ENCODE measurements around the gene ZFY. TPM values are rescaled to one million over a fixed set of nuclear protein-coding genes. Genes with fewer than 3 reads are reported as not detected.

The ZFY gene
- total and polyA plus RNA-seq, 2 of the 4 experiments (the other 2 are of a cell fraction), result not detected

- BruUV-seq (replicated peaks), result no TSS peak
- WGBS, 2 experiments (ENCODE audit: extremely low coverage in 2 of 2, insufficient read length in 1 of 2), result no CpG with 5 or more reads among the region's 5 CpGs
- Histone ChIP-seq H2BK120ac (ENCODE audit: low read depth, low read length) (no peak overlapping the region), H3K9me3 (ENCODE audit: control insufficient read depth, insufficient read depth, low read length) (no peaks in the 10 kb centered on the region), H3K79me1 (ENCODE audit: low read depth in 1 of 2, low read length in 2 of 2) (no peaks in the 10 kb centered on the region), H4K5ac (ENCODE audit: low read depth, low read length) (no peak overlapping the region), H2AK9ac (replicated peaks; ENCODE audit: low read depth, low read length, poor library complexity) (no peak overlapping the region), H3K9ac (ENCODE audit: low read depth, low read length) (no peak overlapping the region), H3K4me2 (ENCODE audit: low read depth, low read length) (no peak overlapping the region), H3K14ac (replicated peaks; ENCODE audit: low read depth, low read length) (no peak overlapping the region), H2BK20ac (ENCODE audit: low read depth, low read length) (no peak overlapping the region), H2BK5ac (ENCODE audit: low read depth, low read length, poor library complexity, severe bottlenecking) (no peak overlapping the region), H2AFZ (replicated peaks; ENCODE audit: low read length, poor library complexity) (no peak overlapping the region), H4K20me1 (ENCODE audit: insufficient read depth, low read length) (no peaks in the 10 kb centered on the region), H3K4me1 (ENCODE audit: control insufficient read depth, insufficient read depth, low read length) (no peaks in the 10 kb centered on the region), H3K56ac (ENCODE audit: extremely low read depth, insufficient read depth, low read length) (no peak overlapping the region), H3K4me3 (ENCODE audit: insufficient read depth, low read depth, low read length) (no peak overlapping the region), H2BK15ac (ENCODE audit: low read depth, low read length) (no peak overlapping the region), H3K18ac (ENCODE audit: low read depth, low read length) (no peak overlapping the region), H2AK5ac (ENCODE audit: low read depth, low read length) (no peak overlapping the region), H3K23ac (ENCODE audit: low read depth, low read length) (no peak overlapping the region), H4K91ac (ENCODE audit: insufficient read depth, low read depth, low read length) (no peak overlapping the region), H3K4ac (ENCODE audit: low read depth, low read length) (no peak overlapping the region), H3K27me3 (ENCODE audit: control insufficient read depth, insufficient read depth, low read length) (no peaks in the 10 kb centered on the region), H3K27ac (ENCODE audit: insufficient read depth, low read length) (no peak overlapping the region), H4K8ac (ENCODE audit: low read depth in 2 of 2, low read length in 2 of 2) (no peak overlapping the region), H3K9me1 (ENCODE audit: insufficient read depth, low read length) (no peaks in the 10 kb centered on the region), H3K36me3 (ENCODE audit: control insufficient read depth, insufficient read depth, low read length) (no peaks in the 10 kb centered on the region)
- in situ Hi-C loops (cut with MboI; ENCODE audit: low sequenced_read_pairs) (no loop called here), intact Hi-C loops (cut with micrococcal nuclease) (no loop called here), dilution Hi-C loops (cut with HindIII; ENCODE audit: low sequenced_read_pairs, unreplicated experiment) (no loop called here)
- no peak for TF ChIP-seq ELK1 (IDR thresholded peaks at IDR 0.05; ENCODE audit: borderline replicate concordance, low read depth, low read length)
- TF ChIP-seq MAFK (IDR thresholded peaks at IDR 0.05; ENCODE audit: low read depth, low read length), result no peak
- no peak for TF ChIP-seq POLR2A (IDR thresholded peaks at IDR 0.05; ENCODE audit: low read depth, low read length)
- no peak for TF ChIP-seq RFX5 (IDR thresholded peaks at IDR 0.05; ENCODE audit: low read depth, low read length)
- TF ChIP-seq BHLHE40 (IDR thresholded peaks at IDR 0.05; ENCODE audit: low read depth, low read length), result no peak
- no peak for TF ChIP-seq MAZ (IDR thresholded peaks at IDR 0.05; ENCODE audit: borderline replicate concordance, low read depth, low read length)
- TF ChIP-seq RAD21 (IDR thresholded peaks at IDR 0.05; ENCODE audit: low read length), result no peak
- TF ChIP-seq NFE2L2 (IDR thresholded peaks at IDR 0.05; ENCODE audit: low read depth, low read length), result no peak
- TF ChIP-seq RCOR1 (IDR thresholded peaks at IDR 0.05; ENCODE audit: insufficient replicate concordance, low read length), result no peak
- no peak for TF ChIP-seq CHD1 (IDR thresholded peaks at IDR 0.05; ENCODE audit: low read depth, low read length)
- no peak for TF ChIP-seq USF2 (IDR thresholded peaks at IDR 0.05; ENCODE audit: low read depth, low read length)
- no peak for TF ChIP-seq CEBPB (IDR thresholded peaks at IDR 0.05; ENCODE audit: low read depth, low read length)
- TF ChIP-seq SMC3 (IDR thresholded peaks at IDR 0.05; ENCODE audit: low read depth, low read length), result no peak
- no peak for TF ChIP-seq CTCF (conservative IDR thresholded peaks at IDR 0.05; ENCODE audit: low read depth, low read length)
- TF ChIP-seq FOS (IDR thresholded peaks at IDR 0.05; ENCODE audit: low read depth, low read length), result no peak
- ChIA-PET POLR2A (ENCODE audit: unreplicated experiment) (no interaction called here), CTCF (no interaction called here)
- DNase-seq (no peak), ATAC-seq (ENCODE audit: low read depth) (no peak)
Measured at GRCh38 chrY:2887386-2887785, 47.8 kb upstream of the ZFY start.

Data from IMR-90 (cell line).